Measurements from ENCODE around the gene TFF3.
"Not testable (repeated sequence)": the region's sequence is repeated elsewhere in the genome, so short reads cannot be mapped to it uniquely, and the experiment has no call there.

Gene TFF3

DNA sequence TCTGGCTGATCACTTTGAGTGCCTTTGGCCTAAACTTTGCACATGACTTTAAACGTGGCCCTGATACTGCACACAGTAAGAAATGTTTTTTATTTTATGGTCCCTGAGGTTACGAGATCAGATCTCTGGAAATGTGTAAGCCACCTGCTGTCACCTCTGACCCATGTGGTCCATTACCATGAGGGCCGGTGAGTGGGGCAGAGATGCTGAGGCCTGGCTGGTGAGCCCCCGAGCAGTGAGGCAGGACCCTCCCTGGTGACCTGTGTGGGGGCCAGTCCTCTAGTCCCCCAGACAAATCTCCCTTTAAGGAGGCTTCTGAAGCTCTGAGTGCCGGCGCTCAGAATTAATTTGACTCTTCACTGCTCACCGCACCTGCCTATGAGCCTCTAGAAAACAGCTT is 12.4 kb downstream of the TFF3 start:
- no peak for DNase-seq

DNA sequence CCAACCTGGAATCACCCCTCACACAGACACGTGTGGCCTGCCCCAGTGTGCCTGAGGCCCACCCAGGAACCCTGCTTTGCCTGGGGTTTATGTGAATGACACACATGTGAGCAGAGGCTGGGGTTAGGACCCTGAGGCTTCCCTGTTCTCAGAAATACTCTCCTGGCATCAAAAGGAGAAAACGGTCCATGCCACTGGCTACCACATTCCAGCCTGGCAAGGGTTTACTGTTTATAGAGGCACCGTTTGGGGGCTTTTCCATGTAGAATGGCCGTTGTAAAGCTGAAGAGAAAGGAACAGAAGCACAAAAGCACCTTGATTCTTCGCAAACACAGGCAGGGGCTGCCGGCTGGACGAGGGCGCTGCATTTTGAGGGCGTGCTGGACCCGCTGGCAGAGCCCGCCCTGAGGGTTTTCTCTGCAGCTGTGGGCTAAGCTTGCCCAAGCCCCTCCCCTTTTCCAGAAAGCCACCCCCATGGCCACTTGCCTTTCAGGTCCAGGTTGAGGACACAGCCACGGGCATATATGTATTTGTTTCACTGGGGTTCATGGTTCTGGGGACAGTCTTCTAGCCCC is 13.0 kb downstream of the TFF3 start:
- no peak for DNase-seq

DNA sequence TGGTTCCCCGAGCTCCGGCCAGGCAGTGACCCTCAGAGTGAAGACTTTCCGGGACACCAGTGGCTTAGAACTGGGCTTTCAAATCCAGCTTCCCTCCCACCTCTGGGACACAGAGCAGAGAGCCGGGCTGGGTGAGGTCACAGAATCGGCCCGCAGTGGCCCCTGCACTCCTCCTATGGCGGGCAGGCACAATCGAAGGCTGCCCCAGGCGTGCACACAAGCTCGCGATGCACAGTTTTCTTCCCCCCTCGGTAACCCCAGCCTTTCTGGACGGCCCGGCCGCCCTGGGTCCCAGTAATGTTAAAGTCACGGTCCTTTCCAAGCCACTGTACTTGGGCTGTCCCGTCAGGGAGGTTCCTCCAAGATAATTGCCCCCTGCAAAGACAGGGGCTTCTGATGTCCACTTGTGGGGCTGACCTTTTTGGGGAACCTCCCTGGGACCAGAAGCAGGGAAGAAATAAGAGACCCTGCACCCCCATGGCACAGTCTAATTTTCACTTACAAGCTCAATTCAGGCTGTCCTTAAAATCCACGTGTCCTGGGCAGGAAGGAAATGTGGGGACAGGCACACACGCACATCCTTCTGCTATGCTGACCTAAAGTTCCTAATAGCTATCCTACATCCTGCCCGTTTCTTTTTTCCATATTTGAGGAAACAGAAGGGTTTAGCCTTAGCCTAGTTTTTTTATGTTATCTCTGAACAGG is 13.7 kb downstream of the TFF3 start:
- DNase-seq: no peak

- DNase-seq: no peak
These were observed 14.3 kb downstream of the TFF3 start for GRCh38 chr21:42300956-42301355.

DNA sequence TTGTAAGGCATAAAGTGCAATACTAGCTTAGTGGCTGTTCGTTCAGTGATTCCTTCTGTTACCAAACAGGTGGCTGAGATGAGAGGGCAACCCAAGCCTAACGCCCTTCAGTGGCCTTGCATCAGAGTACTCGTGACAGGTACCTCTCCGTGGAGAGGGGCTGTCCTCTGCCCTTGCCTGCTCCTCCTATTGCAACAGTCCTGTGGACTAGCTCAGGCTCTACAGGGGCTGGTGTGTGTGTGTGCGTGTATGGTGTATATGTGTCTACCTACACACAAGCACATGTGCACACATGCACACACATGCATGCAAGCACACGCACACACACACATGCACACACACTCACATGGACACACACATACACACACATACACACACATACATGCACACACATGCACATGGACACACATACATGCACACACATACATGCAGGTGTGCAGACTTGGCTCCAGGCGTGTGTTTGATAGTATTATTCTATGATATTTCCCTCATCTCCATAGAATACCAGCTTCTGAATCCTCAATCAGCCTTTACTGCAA is 15.1 kb downstream of the TFF3 start:
- no peak for DNase-seq

- DNase-seq: no peak
These were observed 15.7 kb downstream of the TFF3 start for GRCh38 chr21:42299324-42300044.

DNA sequence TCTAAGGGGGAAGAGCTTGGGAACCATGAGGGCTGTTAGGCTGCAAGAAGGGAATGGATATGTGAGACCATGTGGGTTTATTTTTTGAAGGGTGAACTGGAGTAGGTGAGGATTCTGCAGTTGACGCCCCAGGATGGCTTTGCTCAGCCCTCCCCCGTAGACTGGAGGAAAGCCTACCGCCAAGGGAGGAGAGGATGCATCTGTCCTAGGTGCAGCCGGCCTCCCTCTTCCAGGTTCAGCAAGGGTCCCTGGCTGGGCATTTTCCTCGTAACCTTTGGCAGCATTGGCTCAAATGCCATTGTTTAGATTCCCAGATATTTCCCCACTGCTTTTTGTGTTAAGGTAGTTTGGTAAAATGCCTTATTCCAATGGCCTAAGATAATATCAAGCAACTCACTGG is 16.6 kb downstream of the TFF3 start:
- no peak for DNase-seq

DNA sequence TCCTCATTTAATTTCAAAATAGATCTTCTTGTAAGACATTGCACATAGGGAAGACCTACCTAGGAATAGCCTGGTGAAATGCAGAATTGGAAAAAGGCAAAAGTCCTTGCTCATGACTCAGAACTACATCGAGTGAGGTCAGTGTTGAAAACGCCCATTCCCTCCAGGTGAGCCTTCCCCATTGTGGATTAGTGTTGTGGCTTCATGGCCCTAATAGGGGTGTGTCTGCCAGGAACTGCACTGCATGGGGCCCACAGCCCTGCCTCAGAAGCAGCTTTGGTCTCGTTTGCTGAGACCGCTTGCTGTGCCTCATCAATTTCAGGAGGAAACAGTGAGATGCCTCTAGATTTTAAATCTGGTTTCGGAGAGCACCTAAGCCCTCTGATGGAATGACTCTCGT is 17.0 kb downstream of the TFF3 start:
- DNase-seq: no peak

GRCh38 chr21:42297377-42297776 is 17.8 kb downstream of the TFF3 start:
- no peak for DNase-seq

- DNase-seq: no peak
These were observed 18.7 kb downstream of the TFF3 start for GRCh38 chr21:42296501-42296900.

DNA sequence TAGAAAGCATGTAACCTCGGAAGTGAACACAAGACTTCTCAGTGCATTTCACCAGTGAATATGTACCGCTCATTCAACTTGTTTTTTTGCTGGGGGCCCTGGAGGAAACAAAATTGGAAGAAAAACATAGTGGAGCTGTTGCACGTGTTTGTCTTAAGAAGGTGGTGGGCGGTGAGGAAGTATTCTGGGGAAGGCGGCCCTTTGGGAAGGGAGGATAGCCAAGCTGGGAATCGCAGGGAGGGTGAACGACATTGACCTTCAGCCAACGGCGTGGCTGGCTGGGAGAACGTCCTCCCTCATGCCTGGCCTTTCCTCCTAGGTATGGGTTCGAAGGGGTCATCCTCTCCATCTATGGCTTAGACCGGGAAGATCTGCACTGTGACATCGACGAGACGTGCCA is 19.4 kb downstream of the TFF3 start:
- no peak for DNase-seq

GRCh38 chr21:42294273-42294880 is 20.8 kb downstream of the TFF3 start:
- DNase-seq: no peak

DNA sequence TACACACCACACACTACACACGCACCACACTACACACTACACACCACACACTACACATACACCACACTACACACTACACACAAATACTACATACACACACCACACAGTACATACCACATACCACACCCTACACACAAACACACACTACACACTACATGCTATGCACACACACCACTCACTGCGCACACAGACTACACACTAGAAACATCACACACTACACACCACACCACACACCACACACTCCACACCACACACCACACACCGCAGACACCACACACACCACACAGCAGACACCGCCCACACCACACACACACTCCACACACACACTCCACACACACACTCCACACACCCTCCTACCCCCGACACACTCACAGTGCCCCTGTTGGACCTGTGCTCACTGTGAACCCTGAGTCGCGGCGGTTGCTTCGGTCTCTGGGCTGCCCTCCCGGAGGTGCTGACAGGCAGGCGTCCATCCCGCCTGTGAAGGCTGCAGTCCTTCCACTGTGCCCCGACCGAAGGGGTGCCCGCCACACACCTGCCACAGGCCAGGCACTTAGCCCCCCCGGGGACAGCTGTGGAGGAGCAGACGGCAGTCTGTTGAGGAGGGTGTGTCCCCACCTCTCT is 21.4 kb downstream of the TFF3 start:
- DNase-seq: no peak

GRCh38 chr21:42292563-42293142 is 22.6 kb downstream of the TFF3 start:
- DNase-seq: not testable (repeated sequence)

- DNase-seq: no peak
These were observed 23.3 kb downstream of the TFF3 start for GRCh38 chr21:42291751-42292562.

GRCh38 chr21:42291003-42291750 is 24.0 kb downstream of the TFF3 start:
- no peak for DNase-seq

DNA sequence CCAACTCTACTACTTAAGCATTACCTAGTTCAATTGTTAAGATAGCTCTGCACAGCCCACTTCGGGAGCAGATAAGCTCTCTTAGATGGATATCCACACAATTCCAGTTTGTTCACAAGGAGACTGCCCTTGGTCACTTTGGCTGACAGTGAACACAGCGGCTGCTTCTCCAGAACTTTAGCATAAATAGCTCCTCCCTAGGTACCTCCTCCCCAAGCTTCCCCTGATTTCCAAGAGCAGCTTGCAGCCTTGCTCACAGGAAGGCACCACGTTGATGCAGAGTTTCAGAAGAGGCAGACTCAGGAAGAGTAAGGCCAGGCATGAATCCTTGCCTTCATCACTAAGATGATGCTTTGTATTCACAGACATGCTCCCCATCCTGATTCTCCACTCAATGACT is 24.7 kb downstream of the TFF3 start:
- no peak for DNase-seq

GRCh38 chr21:42289926-42290325 is 25.3 kb downstream of the TFF3 start:
- no peak for DNase-seq

- DNase-seq: no peak
These were observed 26.2 kb downstream of the TFF3 start for GRCh38 chr21:42288962-42289361.

DNA sequence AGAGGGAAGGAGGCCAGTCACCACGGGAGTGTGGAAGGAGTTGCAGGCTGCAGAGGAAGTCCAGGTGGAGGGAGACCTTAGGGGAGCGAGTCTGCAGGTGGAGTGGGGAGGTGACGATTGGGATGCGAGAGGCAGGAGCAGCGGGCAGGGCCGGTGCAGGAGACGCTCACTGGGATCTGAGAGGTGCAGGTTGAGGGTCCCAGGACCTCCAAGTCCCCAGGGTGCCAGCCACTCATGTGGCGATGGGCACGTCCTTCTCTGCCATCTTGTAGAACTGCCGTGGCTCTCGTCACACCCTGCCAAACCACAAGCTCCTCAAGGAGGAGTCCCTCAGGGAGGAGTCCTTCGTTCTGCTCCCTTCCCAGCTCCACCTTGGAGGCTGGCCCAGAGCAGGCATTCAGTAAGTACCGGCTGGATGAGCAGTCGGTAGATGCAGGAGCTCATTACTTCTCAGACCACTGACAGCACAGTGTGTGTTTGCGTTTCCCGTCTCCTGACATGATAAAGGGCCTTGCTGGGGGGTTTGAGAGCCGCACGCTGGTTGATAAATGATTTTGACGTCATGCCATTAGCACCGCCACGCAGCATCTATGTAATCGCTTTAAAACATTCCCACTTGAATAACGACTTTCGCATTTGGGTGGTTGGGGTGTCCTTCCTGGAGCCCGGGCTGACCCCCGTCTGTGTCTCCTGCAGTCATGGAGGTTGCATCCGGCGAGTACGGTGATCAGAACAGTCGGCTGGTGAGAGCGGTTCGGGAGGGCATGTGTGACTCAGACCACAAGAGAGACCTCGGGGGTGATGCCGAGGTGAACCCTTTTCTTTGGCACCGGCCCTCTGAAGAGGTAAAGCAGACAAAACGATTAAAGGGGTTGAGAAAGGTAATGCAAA is 27.8 kb downstream of the TFF3 start:
- DNase-seq: no peak
